WTC11 (cell line): ENCODE data around the gene LAMA4. TPM values are rescaled to one million over a fixed set of nuclear protein-coding genes. Genes with fewer than 3 reads are reported as not detected.

Source experiments
- ATAC-seq: fragments of 200-7000 bp; cut with Tn5 transposase; 2 replicates; pipeline ENCODE4 v1.10.0; 2021; ENCODE audit warnings: mild to moderate bottlenecking, moderate library complexity
- CTCF ChIA-PET: fragments of 300-600 bp; sonication (Branson Sonifier 250); formaldehyde crosslinking; loops from one replicate; lab custom pipeline; 2021; ENCODE audit warnings: antibody characterized with exemption; lab: Charles Lee
- POLR2A ChIA-PET: fragments of 350-600 bp; sonication (Branson Sonifier 250); formaldehyde crosslinking; loops from one replicate; lab custom pipeline; 2021; ENCODE audit warnings: antibody characterized with exemption; lab: Charles Lee
- DNase-seq: peaks from one replicate; pipeline ENCODE4 v3.0.0; 2021; ENCODE audit warnings: low spot score
- H3K27ac Mint-ChIP-seq: 2 replicates; pipeline ENCODE4 v1.8.0; 2021; ENCODE audit warnings: mixed read lengths
- H3K27me3 Mint-ChIP-seq: 2 replicates; pipeline ENCODE4 v1.8.0; 2021; ENCODE audit warnings: low read depth, mild to moderate bottlenecking, moderate library complexity, mixed read lengths
- H3K36me3 Mint-ChIP-seq: 2 replicates; pipeline ENCODE4 v1.8.0; 2021; ENCODE audit warnings: mixed read lengths
- H3K4me1 Mint-ChIP-seq: 2 replicates; pipeline ENCODE4 v1.8.0; 2022; ENCODE audit warnings: mixed read lengths
- H3K4me3 Mint-ChIP-seq: 2 replicates; pipeline ENCODE4 v1.8.0; 2021; ENCODE audit warnings: mild to moderate bottlenecking, moderate library complexity, mixed read lengths
- H3K9me3 Mint-ChIP-seq: 2 replicates; pipeline ENCODE4 v1.8.0; 2021; ENCODE audit warnings: mixed read lengths
- ATF3 ChIP-seq: sonication (generic); formaldehyde crosslinking; conservative IDR thresholded peaks from 2 replicates; pipeline ENCODE4 v1.8.1; 2022; ENCODE audit warnings: mild to moderate bottlenecking, missing genetic modification reagents
- CTCF ChIP-seq: fragments of 200-600 bp; IDR thresholded peaks from 2 replicates; pipeline ENCODE4 v1.8.0; 2022; ENCODE audit warnings: antibody characterized with exemption
- E2F5 ChIP-seq: sonication (generic); formaldehyde crosslinking; IDR thresholded peaks from 2 replicates; pipeline ENCODE4 v1.8.1; 2022; ENCODE audit warnings: mild to moderate bottlenecking, moderate library complexity, missing genetic modification reagents
- GABPB1 ChIP-seq: sonication (generic); formaldehyde crosslinking; IDR thresholded peaks from 2 replicates; pipeline ENCODE4 v1.8.1; 2023; ENCODE audit warnings: mild to moderate bottlenecking, missing genetic modification reagents
- GTF2I ChIP-seq: fragments of 250-450 bp; sonication (Bioruptor Pico); conservative IDR thresholded peaks from 2 replicates; pipeline ENCODE4 v1.4.0; 2021; ENCODE audit warnings: mild to moderate bottlenecking
- IRF2 ChIP-seq: sonication (generic); formaldehyde crosslinking; IDR thresholded peaks from 2 replicates; pipeline ENCODE4 v1.8.0; 2022; ENCODE audit warnings: low read depth, missing genetic modification reagents, borderline replicate concordance
- JAZF1 ChIP-seq: fragments of 250-450 bp; sonication (Bioruptor Pico); IDR thresholded peaks from 2 replicates; pipeline ENCODE4 v1.9.0; 2021; ENCODE audit warnings: moderate library complexity, mild to moderate bottlenecking, inconsistent platforms
- KAT7 ChIP-seq: sonication (generic); formaldehyde crosslinking; IDR thresholded peaks from 2 replicates; pipeline ENCODE4 v1.8.1; 2023; ENCODE audit warnings: missing genetic modification reagents, mild to moderate bottlenecking, borderline replicate concordance
- MLX ChIP-seq: sonication (generic); formaldehyde crosslinking; IDR thresholded peaks from 2 replicates; pipeline ENCODE4 v1.8.1; 2023; ENCODE audit warnings: mild to moderate bottlenecking, missing genetic modification reagents, moderate library complexity
- MXD4 ChIP-seq: fragments of 250-450 bp; sonication (Bioruptor Pico); IDR thresholded peaks from 2 replicates; pipeline ENCODE4 v1.8.0; 2021; ENCODE audit warnings: mild to moderate bottlenecking, moderate library complexity, borderline replicate concordance
- MYBL2 ChIP-seq: sonication (generic); formaldehyde crosslinking; IDR thresholded peaks from 2 replicates; pipeline ENCODE4 v1.8.1; 2023; ENCODE audit warnings: mild to moderate bottlenecking, moderate library complexity, missing genetic modification reagents
- TCF7 ChIP-seq: sonication (generic); formaldehyde crosslinking; IDR thresholded peaks from 2 replicates; pipeline ENCODE4 v1.8.0; 2022; ENCODE audit warnings: mild to moderate bottlenecking, low read depth, missing genetic modification reagents, moderate library complexity
- ZNF416 ChIP-seq: fragments of 250-450 bp; sonication (Bioruptor Pico); IDR thresholded peaks from 2 replicates; pipeline ENCODE4 v1.9.0; 2021; ENCODE audit warnings: mild to moderate bottlenecking, inconsistent platforms
- total RNA-seq: library from RNA; stranded (reverse); gene quantifications from 3 replicates; pipeline ENCODE4 v1.2.3, GENCODE V29; 2021
- TF ChIP-seq, protein P1 (sequence below): sonication (generic); formaldehyde crosslinking; IDR thresholded peaks from 2 replicates; pipeline ENCODE4 v1.8.1; 2023; ENCODE audit warnings: mild to moderate bottlenecking, missing genetic modification reagents
- TF ChIP-seq, protein P2 (sequence below): sonication (generic); formaldehyde crosslinking; IDR thresholded peaks from 2 replicates; pipeline ENCODE4 v1.8.1; 2022; ENCODE audit warnings: missing genetic modification reagents, borderline replicate concordance
- TF ChIP-seq, protein P3 (sequence below): sonication (generic); formaldehyde crosslinking; IDR thresholded peaks from 2 replicates; pipeline ENCODE4 v1.8.0; 2022; ENCODE audit warnings: missing genetic modification reagents
- TF ChIP-seq, protein P4 (sequence below): sonication (generic); formaldehyde crosslinking; IDR thresholded peaks from 2 replicates; pipeline ENCODE4 v1.8.1; 2023; ENCODE audit warnings: mild to moderate bottlenecking, missing genetic modification reagents, moderate library complexity
- TF ChIP-seq, protein P5 (sequence below): sonication (generic); formaldehyde crosslinking; IDR thresholded peaks from 2 replicates; pipeline ENCODE4 v1.8.1; 2022; ENCODE audit warnings: low read depth, mild to moderate bottlenecking, moderate library complexity, missing genetic modification reagents, borderline replicate concordance

LAMA4 gene
- total RNA-seq, 1 experiment from 2014 or later = 1.6 TPM

DNA sequence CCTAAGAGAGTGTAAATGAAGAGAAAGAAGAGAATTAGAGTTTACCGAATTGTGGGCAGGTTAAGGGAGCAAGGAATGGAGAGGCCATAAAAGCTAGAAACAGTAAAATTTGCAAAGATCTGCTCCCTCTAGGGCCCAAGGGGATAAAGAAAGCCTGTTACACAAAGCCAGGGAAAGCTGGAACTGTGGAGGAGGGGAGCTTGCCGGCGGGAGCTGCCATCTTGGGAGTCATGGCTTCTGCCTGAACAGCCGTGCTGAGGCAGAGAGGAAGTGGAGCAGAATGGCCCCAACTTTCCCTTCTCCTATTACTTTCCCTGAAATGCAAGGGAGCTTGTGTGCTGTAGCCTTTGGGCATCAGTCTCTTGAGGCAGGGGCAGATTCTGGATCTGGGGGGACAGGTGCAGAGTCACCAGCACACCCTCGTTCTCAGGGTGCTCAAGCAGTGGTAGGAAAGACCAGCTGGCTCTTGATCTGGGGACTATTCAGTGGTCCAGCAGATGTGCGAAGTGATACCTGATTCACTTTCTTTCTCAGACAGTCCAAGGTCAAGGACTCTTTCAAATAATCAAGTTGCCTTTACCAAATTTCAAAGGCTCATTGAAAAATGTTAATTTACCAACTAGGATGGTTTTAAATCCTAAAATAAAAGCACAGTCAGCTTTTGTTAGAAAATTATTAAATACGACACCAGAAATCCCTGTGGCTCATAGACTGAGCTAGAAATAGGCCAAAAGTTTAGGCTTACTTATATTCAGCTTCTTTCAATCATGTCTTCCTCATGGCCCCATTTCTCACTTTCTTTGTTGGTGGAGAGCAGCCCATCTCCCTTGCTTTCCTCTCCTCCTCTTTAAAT, 25.7 kb downstream of the LAMA4 start (continued):
- TF ChIP-seq E2F5 (CRISPR knock-in tag) = no peak
- TF ChIP-seq JAZF1 = no peak
- TF ChIP-seq ZNF416 = no peak
- TF ChIP-seq, protein P1, sequence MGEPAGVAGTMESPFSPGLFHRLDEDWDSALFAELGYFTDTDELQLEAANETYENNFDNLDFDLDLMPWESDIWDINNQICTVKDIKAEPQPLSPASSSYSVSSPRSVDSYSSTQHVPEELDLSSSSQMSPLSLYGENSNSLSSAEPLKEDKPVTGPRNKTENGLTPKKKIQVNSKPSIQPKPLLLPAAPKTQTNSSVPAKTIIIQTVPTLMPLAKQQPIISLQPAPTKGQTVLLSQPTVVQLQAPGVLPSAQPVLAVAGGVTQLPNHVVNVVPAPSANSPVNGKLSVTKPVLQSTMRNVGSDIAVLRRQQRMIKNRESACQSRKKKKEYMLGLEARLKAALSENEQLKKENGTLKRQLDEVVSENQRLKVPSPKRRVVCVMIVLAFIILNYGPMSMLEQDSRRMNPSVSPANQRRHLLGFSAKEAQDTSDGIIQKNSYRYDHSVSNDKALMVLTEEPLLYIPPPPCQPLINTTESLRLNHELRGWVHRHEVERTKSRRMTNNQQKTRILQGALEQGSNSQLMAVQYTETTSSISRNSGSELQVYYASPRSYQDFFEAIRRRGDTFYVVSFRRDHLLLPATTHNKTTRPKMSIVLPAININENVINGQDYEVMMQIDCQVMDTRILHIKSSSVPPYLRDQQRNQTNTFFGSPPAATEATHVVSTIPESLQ (CRISPR knock-in tag) = no peak

GRCh38 chr6:112227992-112228391, 26.4 kb downstream of the LAMA4 start:
- no peaks in the 10 kb centered on the region for H3K36me3 Mint-ChIP-seq
- no peak overlapping the region for H3K4me3 Mint-ChIP-seq
- H3K27me3 Mint-ChIP-seq = no peaks in the 10 kb centered on the region
- peaks cover 4% of the 10 kb centered on the region; the same call in 1 of the 2 replicates for H3K4me1 Mint-ChIP-seq
- H3K9me3 Mint-ChIP-seq = peaks cover 4% of the 10 kb centered on the region; the same call in 1 of the 2 replicates
- ChIA-PET CTCF (no interaction called here), POLR2A (no interaction called here)
- DNase-seq (no peak), ATAC-seq (no peak)
- H3K27ac Mint-ChIP-seq = no peak overlapping the region
- TF ChIP-seq CTCF (no peak), KAT7 (CRISPR knock-in tag) (no peak), GTF2I (CRISPR knock-in tag) (no peak), ATF3 (no peak), MYBL2 (no peak), MXD4 (no peak), IRF2 (CRISPR knock-in tag) (no peak), GABPB1 (no peak), JAZF1 (no peak), TCF7 (no peak), ZNF416 (no peak), MLX (CRISPR knock-in tag) (no peak)
- TF ChIP-seq, protein P2, sequence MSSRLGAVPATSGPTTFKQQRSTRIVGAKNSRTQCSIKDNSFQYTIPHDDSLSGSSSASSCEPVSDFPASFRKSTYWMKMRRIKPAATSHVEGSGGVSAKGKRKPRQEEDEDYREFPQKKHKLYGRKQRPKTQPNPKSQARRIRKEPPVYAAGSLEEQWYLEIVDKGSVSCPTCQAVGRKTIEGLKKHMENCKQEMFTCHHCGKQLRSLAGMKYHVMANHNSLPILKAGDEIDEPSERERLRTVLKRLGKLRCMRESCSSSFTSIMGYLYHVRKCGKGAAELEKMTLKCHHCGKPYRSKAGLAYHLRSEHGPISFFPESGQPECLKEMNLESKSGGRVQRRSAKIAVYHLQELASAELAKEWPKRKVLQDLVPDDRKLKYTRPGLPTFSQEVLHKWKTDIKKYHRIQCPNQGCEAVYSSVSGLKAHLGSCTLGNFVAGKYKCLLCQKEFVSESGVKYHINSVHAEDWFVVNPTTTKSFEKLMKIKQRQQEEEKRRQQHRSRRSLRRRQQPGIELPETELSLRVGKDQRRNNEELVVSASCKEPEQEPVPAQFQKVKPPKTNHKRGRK (CRISPR knock-in tag) = no peak
- TF ChIP-seq, protein P3, sequence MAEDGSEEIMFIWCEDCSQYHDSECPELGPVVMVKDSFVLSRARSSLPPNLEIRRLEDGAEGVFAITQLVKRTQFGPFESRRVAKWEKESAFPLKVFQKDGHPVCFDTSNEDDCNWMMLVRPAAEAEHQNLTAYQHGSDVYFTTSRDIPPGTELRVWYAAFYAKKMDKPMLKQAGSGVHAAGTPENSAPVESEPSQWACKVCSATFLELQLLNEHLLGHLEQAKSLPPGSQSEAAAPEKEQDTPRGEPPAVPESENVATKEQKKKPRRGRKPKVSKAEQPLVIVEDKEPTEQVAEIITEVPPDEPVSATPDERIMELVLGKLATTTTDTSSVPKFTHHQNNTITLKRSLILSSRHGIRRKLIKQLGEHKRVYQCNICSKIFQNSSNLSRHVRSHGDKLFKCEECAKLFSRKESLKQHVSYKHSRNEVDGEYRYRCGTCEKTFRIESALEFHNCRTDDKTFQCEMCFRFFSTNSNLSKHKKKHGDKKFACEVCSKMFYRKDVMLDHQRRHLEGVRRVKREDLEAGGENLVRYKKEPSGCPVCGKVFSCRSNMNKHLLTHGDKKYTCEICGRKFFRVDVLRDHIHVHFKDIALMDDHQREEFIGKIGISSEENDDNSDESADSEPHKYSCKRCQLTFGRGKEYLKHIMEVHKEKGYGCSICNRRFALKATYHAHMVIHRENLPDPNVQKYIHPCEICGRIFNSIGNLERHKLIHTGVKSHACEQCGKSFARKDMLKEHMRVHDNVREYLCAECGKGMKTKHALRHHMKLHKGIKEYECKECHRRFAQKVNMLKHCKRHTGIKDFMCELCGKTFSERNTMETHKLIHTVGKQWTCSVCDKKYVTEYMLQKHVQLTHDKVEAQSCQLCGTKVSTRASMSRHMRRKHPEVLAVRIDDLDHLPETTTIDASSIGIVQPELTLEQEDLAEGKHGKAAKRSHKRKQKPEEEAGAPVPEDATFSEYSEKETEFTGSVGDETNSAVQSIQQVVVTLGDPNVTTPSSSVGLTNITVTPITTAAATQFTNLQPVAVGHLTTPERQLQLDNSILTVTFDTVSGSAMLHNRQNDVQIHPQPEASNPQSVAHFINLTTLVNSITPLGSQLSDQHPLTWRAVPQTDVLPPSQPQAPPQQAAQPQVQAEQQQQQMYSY (CRISPR knock-in tag) = no peak
- TF ChIP-seq, protein P4, sequence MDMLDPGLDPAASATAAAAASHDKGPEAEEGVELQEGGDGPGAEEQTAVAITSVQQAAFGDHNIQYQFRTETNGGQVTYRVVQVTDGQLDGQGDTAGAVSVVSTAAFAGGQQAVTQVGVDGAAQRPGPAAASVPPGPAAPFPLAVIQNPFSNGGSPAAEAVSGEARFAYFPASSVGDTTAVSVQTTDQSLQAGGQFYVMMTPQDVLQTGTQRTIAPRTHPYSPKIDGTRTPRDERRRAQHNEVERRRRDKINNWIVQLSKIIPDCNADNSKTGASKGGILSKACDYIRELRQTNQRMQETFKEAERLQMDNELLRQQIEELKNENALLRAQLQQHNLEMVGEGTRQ = no peak
- TF ChIP-seq, protein P5, sequence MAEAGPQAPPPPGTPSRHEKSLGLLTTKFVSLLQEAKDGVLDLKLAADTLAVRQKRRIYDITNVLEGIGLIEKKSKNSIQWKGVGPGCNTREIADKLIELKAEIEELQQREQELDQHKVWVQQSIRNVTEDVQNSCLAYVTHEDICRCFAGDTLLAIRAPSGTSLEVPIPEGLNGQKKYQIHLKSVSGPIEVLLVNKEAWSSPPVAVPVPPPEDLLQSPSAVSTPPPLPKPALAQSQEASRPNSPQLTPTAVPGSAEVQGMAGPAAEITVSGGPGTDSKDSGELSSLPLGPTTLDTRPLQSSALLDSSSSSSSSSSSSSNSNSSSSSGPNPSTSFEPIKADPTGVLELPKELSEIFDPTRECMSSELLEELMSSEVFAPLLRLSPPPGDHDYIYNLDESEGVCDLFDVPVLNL (CRISPR knock-in tag) = no peak
- TF ChIP-seq, protein P1 (CRISPR knock-in tag) = no peak
- TF ChIP-seq, all 79 proteins: peak for 0
